ENCODE measurements around the gene DYNC1LI1. TPM values are rescaled to one million over a fixed set of nuclear protein-coding genes. Genes with fewer than 3 reads are reported as not detected.

DYNC1LI1 gene
- total RNA-seq, 1 donor: 34.4 TPM

GRCh38 chr3:32613183-32613582 is 42.5 kb upstream of the DYNC1LI1 start:
- H3K36me3 ChIP-seq (ENCODE audit: insufficient read depth, low read length): no peaks in the 10 kb centered on the region
- no peak overlapping the region for H3K4me3 ChIP-seq (ENCODE audit: insufficient read depth, low read length)
- TF ChIP-seq CTCF (IDR thresholded peaks at IDR 0.05; ENCODE audit: extremely low read depth, low read depth, low read length): no peak
- peak; percentile 57 for DNase-seq (ENCODE audit: insufficient read length, low spot score, missing footprints)
- no peaks in the 10 kb centered on the region for H4K20me1 ChIP-seq (ENCODE audit: insufficient read depth, low read length)
- H3K27me3 ChIP-seq (ENCODE audit: insufficient read depth, low read length): no peaks in the 10 kb centered on the region
- no peak overlapping the region for H2AFZ ChIP-seq (ENCODE audit: low read length)
- H3K4me1 ChIP-seq (ENCODE audit: insufficient read depth, low read length): no peaks in the 10 kb centered on the region
- no peaks in the 10 kb centered on the region for H3K9me3 ChIP-seq (ENCODE audit: low read depth, low read length)
- H3K27ac ChIP-seq (ENCODE audit: low read depth, low read length): no peak overlapping the region
- H3K4me2 ChIP-seq (ENCODE audit: insufficient read depth, low read length): no peak overlapping the region
- no peaks in the 10 kb centered on the region for H3K79me2 ChIP-seq (ENCODE audit: insufficient read depth, low read length)

DNA sequence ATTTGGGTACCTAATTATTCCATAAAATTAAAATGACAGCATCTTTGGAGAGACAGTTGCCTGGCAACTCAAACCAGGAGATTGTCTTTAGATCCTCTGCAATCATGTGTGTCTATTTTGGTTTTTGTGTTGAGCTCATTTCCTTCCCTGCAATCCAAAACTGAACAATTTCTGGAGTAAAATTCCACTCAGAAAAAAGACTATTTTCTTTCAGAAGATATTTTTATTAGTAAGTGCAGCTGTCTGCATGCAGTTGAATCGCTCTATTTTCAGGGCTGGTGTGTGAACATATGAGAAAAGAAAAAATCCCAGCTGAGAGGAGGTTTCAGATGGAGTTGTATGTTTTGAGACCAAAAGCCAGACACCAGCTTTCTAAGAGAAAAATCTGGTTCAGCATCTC is 41.9 kb upstream of the DYNC1LI1 start:
- Histone ChIP-seq H3K27ac (ENCODE audit: low read depth, low read length) (no peak overlapping the region), H3K36me3 (ENCODE audit: insufficient read depth, low read length) (no peaks in the 10 kb centered on the region), H3K79me2 (ENCODE audit: insufficient read depth, low read length) (no peaks in the 10 kb centered on the region), H3K27me3 (ENCODE audit: insufficient read depth, low read length) (no peaks in the 10 kb centered on the region), H2AFZ (ENCODE audit: low read length) (no peak overlapping the region), H3K4me3 (ENCODE audit: insufficient read depth, low read length) (no peak overlapping the region), H3K9me3 (ENCODE audit: low read depth, low read length) (no peaks in the 10 kb centered on the region), H4K20me1 (ENCODE audit: insufficient read depth, low read length) (no peaks in the 10 kb centered on the region), H3K4me2 (ENCODE audit: insufficient read depth, low read length) (no peak overlapping the region), H3K4me1 (ENCODE audit: insufficient read depth, low read length) (no peaks in the 10 kb centered on the region)
- TF ChIP-seq CTCF (IDR thresholded peaks at IDR 0.05; ENCODE audit: extremely low read depth, low read depth, low read length): no peak
- DNase-seq (ENCODE audit: insufficient read length, low spot score, missing footprints): no peak

DNA sequence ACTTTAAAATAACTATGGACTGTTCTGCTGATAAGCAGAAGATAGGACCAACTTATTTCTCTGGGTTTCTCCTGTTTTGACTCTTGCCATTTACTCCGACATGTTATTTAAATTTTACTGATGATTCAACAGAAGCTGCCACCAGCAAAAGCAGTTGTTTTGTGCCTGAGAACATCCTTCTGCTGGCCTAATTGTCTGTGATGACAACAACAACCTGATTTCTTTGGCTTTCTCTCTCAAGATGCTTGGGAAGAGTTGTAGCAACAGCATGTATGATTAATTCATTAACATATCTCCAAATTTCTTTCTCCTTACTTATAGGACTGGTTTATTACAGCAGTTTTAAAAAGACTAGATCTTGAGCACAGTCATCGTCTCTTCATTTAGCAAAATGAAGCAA is 36.9 kb upstream of the DYNC1LI1 start:
- H3K36me3 ChIP-seq (ENCODE audit: insufficient read depth, low read length): no peaks in the 10 kb centered on the region
- H4K20me1 ChIP-seq (ENCODE audit: insufficient read depth, low read length): no peaks in the 10 kb centered on the region
- peaks cover 6% of the 10 kb centered on the region for H3K27me3 ChIP-seq (ENCODE audit: insufficient read depth, low read length)
- no peak overlapping the region for H3K4me2 ChIP-seq (ENCODE audit: insufficient read depth, low read length)
- no peaks in the 10 kb centered on the region for H3K79me2 ChIP-seq (ENCODE audit: insufficient read depth, low read length)
- DNase-seq (ENCODE audit: insufficient read length, low spot score, missing footprints): no peak
- H3K27ac ChIP-seq (ENCODE audit: low read depth, low read length): no peak overlapping the region
- H3K4me3 ChIP-seq (ENCODE audit: insufficient read depth, low read length): no peak overlapping the region
- TF ChIP-seq CTCF (IDR thresholded peaks at IDR 0.05; ENCODE audit: extremely low read depth, low read depth, low read length): no peak
- no peaks in the 10 kb centered on the region for H3K9me3 ChIP-seq (ENCODE audit: low read depth, low read length)
- H2AFZ ChIP-seq (ENCODE audit: low read length): no peak overlapping the region
- H3K4me1 ChIP-seq (ENCODE audit: insufficient read depth, low read length): no peaks in the 10 kb centered on the region

DNA sequence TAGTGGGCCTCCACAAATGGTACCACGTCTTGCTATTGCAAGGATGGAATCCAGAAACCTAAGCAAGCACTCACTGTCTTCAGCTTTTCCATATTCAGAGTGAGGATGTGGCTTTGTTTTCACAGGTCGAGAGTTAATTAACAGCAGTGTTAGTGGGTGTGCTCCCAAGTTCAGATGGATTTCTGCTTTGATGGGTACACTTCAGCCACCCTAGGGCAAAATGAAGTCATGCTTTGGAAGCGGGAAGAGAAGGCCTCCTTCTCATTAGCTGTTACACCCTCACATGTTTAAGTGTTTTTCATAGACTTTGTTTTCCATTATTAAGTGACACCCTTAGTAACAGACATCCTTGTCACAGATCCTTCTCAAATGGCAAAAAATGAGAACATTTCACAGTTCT is 36.3 kb upstream of the DYNC1LI1 start:
- Histone ChIP-seq H3K27me3 (ENCODE audit: insufficient read depth, low read length) (peaks cover 10% of the 10 kb centered on the region), H3K4me1 (ENCODE audit: insufficient read depth, low read length) (no peaks in the 10 kb centered on the region), H3K9me3 (ENCODE audit: low read depth, low read length) (no peaks in the 10 kb centered on the region), H3K79me2 (ENCODE audit: insufficient read depth, low read length) (no peaks in the 10 kb centered on the region), H3K4me3 (ENCODE audit: insufficient read depth, low read length) (no peak overlapping the region), H4K20me1 (ENCODE audit: insufficient read depth, low read length) (no peaks in the 10 kb centered on the region), H2AFZ (ENCODE audit: low read length) (no peak overlapping the region), H3K36me3 (ENCODE audit: insufficient read depth, low read length) (no peaks in the 10 kb centered on the region), H3K4me2 (ENCODE audit: insufficient read depth, low read length) (no peak overlapping the region), H3K27ac (ENCODE audit: low read depth, low read length) (no peak overlapping the region)
- DNase-seq (ENCODE audit: insufficient read length, low spot score, missing footprints): no peak
- TF ChIP-seq CTCF (IDR thresholded peaks at IDR 0.05; ENCODE audit: extremely low read depth, low read depth, low read length): no peak

Measured in osteoblast (primary cell).